HG03342 (cell line): ENCODE measurements around the gene FAM3C.

Experiments used
- ATAC-seq: cut with Tn5 transposase; IDR thresholded peaks from one replicate; pipeline ENCODE4 v1.9.1; 2021; ENCODE audit warnings: mild to moderate bottlenecking, moderate library complexity; ENCODE audit not compliant: unreplicated experiment

The FAM3C gene

GRCh38 chr7:121303422-121304101, 92.5 kb downstream of the FAM3C start:
- no peak for ATAC-seq

GRCh38 chr7:121302214-121302745, 93.8 kb downstream of the FAM3C start:
- ATAC-seq: peak; percentile 94

GRCh38 chr7:121301446-121302213, 94.5 kb downstream of the FAM3C start:
- no peak for ATAC-seq

GRCh38 chr7:121300685-121301420, 95.3 kb downstream of the FAM3C start:
- no peak for ATAC-seq
